Hepatocyte (in vitro differentiated cells): Measurements from ENCODE around the gene HPS5.

Source experiments
- CTCF ChIP-seq: fragments of 200-600 bp; sonication (generic); IDR thresholded peaks from 2 replicates; pipeline ENCODE4 v1.5.1; 2016; ENCODE audit warnings: antibody characterized with exemption, mild to moderate bottlenecking; ENCODE audit not compliant: poor library complexity
- EZH2 ChIP-seq: fragments of 200-600 bp; sonication (generic); IDR thresholded peaks from 2 replicates; pipeline ENCODE4 v1.6.1; 2016; ENCODE audit warnings: antibody characterized with exemption, mild to moderate bottlenecking, borderline replicate concordance
- EZH2phosphoT487 ChIP-seq: fragments of 200-600 bp; sonication (generic); IDR thresholded peaks from one replicate; pipeline ENCODE4 v1.6.1; 2018; ENCODE audit warnings: antibody characterized with exemption, mild to moderate bottlenecking, low read depth, moderate library complexity; ENCODE audit not compliant: unreplicated experiment, severe bottlenecking

- TF ChIP-seq CTCF (no peak), EZH2phosphoT487 (no peak), EZH2 (no peak)
These were observed 2.4 kb upstream of the HPS5 start for GRCh38 chr11:18324381-18324780.
